WTC11 (cell line): Measurements from ENCODE around the gene GPR162.

Experiments used
- FOXJ3 ChIP-seq: sonication (generic); formaldehyde crosslinking; IDR thresholded peaks from 2 replicates; pipeline ENCODE4 v1.9.0; 2021; ENCODE audit warnings: missing genetic modification reagents, mild to moderate bottlenecking, borderline replicate concordance
- TEAD4 ChIP-seq: sonication (generic); formaldehyde crosslinking; IDR thresholded peaks from 2 replicates; pipeline ENCODE4 v1.8.0; 2022; ENCODE audit warnings: mild to moderate bottlenecking, missing genetic modification reagents
- TF ChIP-seq, protein P1 (sequence below): sonication (generic); formaldehyde crosslinking; IDR thresholded peaks from 2 replicates; pipeline ENCODE4 v1.8.1; 2022; ENCODE audit warnings: low read depth, mild to moderate bottlenecking, moderate library complexity, missing genetic modification reagents, borderline replicate concordance
- TF ChIP-seq, protein P2 (sequence below): sonication (generic); formaldehyde crosslinking; IDR thresholded peaks from 2 replicates; pipeline ENCODE4 v1.8.0; 2023; ENCODE audit warnings: mild to moderate bottlenecking, missing genetic modification reagents
- TF ChIP-seq, protein P3 (sequence below): sonication (generic); formaldehyde crosslinking; IDR thresholded peaks from 2 replicates; pipeline ENCODE4 v1.8.0; 2022; ENCODE audit warnings: mild to moderate bottlenecking, missing genetic modification reagents
- TF ChIP-seq, protein P4 (sequence below): fragments of 200-600 bp; IDR thresholded peaks from 2 replicates; pipeline ENCODE4 v1.8.0; 2022; ENCODE audit warnings: antibody characterized with exemption
- TF ChIP-seq, protein P5 (sequence below): sonication (generic); formaldehyde crosslinking; conservative IDR thresholded peaks from 2 replicates; pipeline ENCODE4 v1.8.1; 2022; ENCODE audit warnings: mild to moderate bottlenecking, missing genetic modification reagents

DNA sequence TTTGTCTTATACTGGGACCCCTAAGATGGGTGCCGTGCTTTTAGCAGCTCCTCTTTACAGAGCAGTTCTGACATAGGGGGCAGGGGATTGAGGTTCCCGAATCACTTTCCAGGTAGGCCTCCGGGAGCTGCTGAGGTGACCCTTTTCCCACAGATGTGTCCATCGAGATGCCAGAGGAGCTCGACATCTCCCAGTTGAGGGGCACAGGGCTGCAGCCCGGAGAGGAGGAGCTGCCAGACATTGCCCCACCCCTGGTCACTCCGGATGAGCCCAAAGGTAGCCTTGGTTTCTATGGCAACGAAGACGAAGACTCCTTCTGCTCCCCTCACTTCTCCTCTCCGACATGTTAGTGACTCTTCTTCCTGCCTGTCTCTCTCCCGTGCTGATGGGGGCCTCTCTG is 41.4 kb downstream of the GPR162 start:
- TF ChIP-seq, protein P1, sequence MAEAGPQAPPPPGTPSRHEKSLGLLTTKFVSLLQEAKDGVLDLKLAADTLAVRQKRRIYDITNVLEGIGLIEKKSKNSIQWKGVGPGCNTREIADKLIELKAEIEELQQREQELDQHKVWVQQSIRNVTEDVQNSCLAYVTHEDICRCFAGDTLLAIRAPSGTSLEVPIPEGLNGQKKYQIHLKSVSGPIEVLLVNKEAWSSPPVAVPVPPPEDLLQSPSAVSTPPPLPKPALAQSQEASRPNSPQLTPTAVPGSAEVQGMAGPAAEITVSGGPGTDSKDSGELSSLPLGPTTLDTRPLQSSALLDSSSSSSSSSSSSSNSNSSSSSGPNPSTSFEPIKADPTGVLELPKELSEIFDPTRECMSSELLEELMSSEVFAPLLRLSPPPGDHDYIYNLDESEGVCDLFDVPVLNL (CRISPR knock-in tag): no peak
- no peak for TF ChIP-seq FOXJ3 (CRISPR knock-in tag)
- TF ChIP-seq, protein P2, sequence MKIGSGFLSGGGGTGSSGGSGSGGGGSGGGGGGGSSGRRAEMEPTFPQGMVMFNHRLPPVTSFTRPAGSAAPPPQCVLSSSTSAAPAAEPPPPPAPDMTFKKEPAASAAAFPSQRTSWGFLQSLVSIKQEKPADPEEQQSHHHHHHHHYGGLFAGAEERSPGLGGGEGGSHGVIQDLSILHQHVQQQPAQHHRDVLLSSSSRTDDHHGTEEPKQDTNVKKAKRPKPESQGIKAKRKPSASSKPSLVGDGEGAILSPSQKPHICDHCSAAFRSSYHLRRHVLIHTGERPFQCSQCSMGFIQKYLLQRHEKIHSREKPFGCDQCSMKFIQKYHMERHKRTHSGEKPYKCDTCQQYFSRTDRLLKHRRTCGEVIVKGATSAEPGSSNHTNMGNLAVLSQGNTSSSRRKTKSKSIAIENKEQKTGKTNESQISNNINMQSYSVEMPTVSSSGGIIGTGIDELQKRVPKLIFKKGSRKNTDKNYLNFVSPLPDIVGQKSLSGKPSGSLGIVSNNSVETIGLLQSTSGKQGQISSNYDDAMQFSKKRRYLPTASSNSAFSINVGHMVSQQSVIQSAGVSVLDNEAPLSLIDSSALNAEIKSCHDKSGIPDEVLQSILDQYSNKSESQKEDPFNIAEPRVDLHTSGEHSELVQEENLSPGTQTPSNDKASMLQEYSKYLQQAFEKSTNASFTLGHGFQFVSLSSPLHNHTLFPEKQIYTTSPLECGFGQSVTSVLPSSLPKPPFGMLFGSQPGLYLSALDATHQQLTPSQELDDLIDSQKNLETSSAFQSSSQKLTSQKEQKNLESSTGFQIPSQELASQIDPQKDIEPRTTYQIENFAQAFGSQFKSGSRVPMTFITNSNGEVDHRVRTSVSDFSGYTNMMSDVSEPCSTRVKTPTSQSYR (CRISPR knock-in tag): no peak
- TF ChIP-seq, protein P3, sequence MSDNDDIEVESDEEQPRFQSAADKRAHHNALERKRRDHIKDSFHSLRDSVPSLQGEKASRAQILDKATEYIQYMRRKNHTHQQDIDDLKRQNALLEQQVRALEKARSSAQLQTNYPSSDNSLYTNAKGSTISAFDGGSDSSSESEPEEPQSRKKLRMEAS (CRISPR knock-in tag): no peak
- TF ChIP-seq, protein P4, sequence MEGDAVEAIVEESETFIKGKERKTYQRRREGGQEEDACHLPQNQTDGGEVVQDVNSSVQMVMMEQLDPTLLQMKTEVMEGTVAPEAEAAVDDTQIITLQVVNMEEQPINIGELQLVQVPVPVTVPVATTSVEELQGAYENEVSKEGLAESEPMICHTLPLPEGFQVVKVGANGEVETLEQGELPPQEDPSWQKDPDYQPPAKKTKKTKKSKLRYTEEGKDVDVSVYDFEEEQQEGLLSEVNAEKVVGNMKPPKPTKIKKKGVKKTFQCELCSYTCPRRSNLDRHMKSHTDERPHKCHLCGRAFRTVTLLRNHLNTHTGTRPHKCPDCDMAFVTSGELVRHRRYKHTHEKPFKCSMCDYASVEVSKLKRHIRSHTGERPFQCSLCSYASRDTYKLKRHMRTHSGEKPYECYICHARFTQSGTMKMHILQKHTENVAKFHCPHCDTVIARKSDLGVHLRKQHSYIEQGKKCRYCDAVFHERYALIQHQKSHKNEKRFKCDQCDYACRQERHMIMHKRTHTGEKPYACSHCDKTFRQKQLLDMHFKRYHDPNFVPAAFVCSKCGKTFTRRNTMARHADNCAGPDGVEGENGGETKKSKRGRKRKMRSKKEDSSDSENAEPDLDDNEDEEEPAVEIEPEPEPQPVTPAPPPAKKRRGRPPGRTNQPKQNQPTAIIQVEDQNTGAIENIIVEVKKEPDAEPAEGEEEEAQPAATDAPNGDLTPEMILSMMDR: no peak
- TF ChIP-seq, protein P5, sequence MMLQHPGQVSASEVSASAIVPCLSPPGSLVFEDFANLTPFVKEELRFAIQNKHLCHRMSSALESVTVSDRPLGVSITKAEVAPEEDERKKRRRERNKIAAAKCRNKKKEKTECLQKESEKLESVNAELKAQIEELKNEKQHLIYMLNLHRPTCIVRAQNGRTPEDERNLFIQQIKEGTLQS (CRISPR knock-in tag): no peak
- TF ChIP-seq TEAD4 (CRISPR knock-in tag): no peak
